Measurements from ENCODE around the gene GRIP2. TPM values are rescaled to one million over a fixed set of nuclear protein-coding genes. Genes with fewer than 3 reads are reported as not detected.

The GRIP2 gene
- total and polyA plus RNA-seq, 12 donors: 0.09 to 2.5 (median 1.1) TPM

DNA sequence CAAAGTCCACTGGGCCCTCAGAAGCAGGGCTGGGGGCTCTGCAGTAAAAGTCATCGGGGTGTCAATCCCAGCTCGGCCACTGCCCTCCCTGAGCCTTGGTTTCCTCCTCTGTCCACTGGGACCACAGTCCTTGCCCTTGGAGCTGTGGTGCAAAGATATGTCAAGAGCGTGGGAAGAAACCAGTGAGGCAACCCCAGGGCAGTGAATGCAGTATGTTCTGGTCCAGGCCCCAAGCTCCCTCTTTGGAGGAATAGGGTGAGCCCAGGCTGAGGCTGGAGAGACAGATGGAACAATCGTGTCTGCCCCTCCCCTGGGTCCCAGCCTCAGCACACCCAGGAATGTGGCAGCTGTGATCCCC is 779 bp downstream of the GRIP2 start:
- DNase-seq: no peak
- Histone ChIP-seq H3K36me3 (replicated peaks in 1 of 2) (no peaks in the 10 kb centered on the region), H3K27me3 (no peaks in the 10 kb centered on the region), H3K27ac (no peak overlapping the region), H3K9me3 (replicated peaks in 1 of 3) (no peaks in the 10 kb centered on the region), H3K4me3 (no peak overlapping the region), H3K4me1 (replicated peaks in 1 of 2) (no peaks in the 10 kb centered on the region)
- intact Hi-C loops (cut with DNase I): no loop called here
- TF ChIP-seq, protein P1, sequence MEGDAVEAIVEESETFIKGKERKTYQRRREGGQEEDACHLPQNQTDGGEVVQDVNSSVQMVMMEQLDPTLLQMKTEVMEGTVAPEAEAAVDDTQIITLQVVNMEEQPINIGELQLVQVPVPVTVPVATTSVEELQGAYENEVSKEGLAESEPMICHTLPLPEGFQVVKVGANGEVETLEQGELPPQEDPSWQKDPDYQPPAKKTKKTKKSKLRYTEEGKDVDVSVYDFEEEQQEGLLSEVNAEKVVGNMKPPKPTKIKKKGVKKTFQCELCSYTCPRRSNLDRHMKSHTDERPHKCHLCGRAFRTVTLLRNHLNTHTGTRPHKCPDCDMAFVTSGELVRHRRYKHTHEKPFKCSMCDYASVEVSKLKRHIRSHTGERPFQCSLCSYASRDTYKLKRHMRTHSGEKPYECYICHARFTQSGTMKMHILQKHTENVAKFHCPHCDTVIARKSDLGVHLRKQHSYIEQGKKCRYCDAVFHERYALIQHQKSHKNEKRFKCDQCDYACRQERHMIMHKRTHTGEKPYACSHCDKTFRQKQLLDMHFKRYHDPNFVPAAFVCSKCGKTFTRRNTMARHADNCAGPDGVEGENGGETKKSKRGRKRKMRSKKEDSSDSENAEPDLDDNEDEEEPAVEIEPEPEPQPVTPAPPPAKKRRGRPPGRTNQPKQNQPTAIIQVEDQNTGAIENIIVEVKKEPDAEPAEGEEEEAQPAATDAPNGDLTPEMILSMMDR (IDR thresholded peaks at IDR 0.05): no peak
- TF ChIP-seq POLR2A (IDR thresholded peaks at IDR 0.05): no peak
- 65 to 91% (median 80%) methylated on average over 2 to 4 of the region's 4 CpGs for WGBS, 4 donors

DNA sequence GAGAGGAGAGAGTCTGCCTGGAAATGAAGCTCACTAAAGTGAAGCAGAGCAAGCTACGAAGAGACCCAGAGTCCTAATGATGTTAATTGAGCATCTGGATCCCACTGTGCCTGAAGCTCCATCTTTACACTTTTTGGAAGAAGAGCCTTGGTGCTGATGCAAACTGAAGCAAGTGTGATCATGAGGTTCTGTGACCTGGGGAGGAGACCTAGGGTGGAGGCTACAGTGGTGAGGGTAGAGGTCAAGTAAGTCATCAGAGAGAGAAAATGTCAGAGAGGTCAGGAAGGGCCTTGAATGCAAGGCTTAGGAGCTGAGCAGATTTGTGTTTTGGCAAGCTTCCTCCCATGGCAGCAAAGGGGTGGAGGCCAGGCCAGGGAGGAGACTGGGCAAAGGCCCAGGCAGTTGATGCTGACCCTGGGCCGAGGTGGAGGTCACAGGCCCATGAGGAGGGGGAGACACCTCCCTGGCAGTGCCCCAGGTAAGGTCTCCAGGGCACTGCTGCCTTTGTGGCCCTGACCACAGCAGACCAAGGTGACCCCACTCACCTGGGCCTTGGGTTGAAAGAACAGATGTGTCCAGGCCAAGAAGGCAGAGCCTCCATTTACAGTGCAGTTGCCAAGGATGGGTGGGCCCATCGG is 1.6 kb downstream of the GRIP2 start:
- Histone ChIP-seq H3K4me3 (no peak overlapping the region), H3K9me3 (replicated peaks in 1 of 3) (no peaks in the 10 kb centered on the region), H3K27ac (no peak overlapping the region), H3K36me3 (replicated peaks in 1 of 2) (no peaks in the 10 kb centered on the region), H3K4me1 (replicated peaks in 1 of 2) (no peaks in the 10 kb centered on the region), H3K27me3 (no peaks in the 10 kb centered on the region)
- 58 to 67% (median 62%) methylated on average over 2 to 3 of the region's 3 CpGs for WGBS, 4 donors
- DNase-seq: peak in 1 of 7 donors; percentile 26
- intact Hi-C loops (cut with DNase I): no loop called here
- TF ChIP-seq, protein P1 (IDR thresholded peaks at IDR 0.05): no peak
- no peak for TF ChIP-seq POLR2A (IDR thresholded peaks at IDR 0.05)

DNA sequence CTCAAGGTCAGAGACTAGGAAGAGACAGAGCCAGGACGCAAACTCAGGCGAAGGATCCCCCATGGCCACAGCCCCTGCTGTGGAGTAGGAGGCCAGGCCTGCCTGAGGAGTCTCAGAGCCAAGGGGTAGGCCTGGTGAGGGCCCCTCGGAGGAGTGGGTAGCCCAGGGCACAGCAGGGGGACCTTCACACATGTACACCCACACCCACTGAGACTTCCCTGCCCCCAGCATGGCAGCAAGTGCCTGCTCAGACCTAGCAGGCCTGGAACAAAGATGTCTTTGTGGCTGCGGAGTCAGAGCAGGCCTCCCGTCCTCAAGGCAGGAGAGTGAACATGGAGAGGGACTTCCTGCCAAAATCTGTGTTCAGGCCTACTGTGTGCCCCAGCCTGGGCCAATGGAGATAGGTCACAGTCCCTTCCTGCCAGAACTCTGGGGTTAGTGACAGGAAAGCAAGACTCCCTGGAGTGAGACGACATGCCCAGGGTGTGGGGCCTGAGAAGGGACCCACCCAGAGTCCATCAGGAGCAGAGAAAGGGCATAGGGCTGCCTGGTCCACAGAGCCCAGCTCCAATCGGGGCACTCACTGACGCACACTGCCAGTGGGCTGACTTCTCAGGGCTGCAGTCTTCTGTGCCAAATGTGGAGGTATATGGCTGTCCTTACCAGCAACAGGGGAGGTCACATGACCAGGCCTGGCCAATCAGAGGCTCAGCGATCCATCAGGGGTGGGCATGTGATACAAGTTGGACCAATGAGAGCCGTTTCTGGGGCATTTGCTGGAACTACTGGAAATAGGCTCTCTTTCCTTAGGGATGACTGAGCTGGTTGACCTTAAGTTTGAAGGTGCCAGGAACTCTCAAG is 2.3 kb downstream of the GRIP2 start:
- no peaks in the 10 kb centered on the region for H3K4me1 ChIP-seq (replicated peaks in 1 of 2)
- H3K27ac ChIP-seq: no peak overlapping the region
- 88 to 92% (median 92%) methylated on average over 6 to 10 of the region's 10 CpGs for WGBS, 4 donors
- no peaks in the 10 kb centered on the region for H3K27me3 ChIP-seq
- no peak overlapping the region for H3K4me3 ChIP-seq
- H3K36me3 ChIP-seq (replicated peaks in 1 of 2): no peaks in the 10 kb centered on the region
- intact Hi-C loops (cut with DNase I): no loop called here
- peak in 3 of 7 donors; percentile 30 to 56 (median 31) for DNase-seq
- TF ChIP-seq, protein P1 (IDR thresholded peaks at IDR 0.05): no peak
- no peak for TF ChIP-seq POLR2A (IDR thresholded peaks at IDR 0.05)
- H3K9me3 ChIP-seq (replicated peaks in 1 of 3): no peaks in the 10 kb centered on the region

DNA sequence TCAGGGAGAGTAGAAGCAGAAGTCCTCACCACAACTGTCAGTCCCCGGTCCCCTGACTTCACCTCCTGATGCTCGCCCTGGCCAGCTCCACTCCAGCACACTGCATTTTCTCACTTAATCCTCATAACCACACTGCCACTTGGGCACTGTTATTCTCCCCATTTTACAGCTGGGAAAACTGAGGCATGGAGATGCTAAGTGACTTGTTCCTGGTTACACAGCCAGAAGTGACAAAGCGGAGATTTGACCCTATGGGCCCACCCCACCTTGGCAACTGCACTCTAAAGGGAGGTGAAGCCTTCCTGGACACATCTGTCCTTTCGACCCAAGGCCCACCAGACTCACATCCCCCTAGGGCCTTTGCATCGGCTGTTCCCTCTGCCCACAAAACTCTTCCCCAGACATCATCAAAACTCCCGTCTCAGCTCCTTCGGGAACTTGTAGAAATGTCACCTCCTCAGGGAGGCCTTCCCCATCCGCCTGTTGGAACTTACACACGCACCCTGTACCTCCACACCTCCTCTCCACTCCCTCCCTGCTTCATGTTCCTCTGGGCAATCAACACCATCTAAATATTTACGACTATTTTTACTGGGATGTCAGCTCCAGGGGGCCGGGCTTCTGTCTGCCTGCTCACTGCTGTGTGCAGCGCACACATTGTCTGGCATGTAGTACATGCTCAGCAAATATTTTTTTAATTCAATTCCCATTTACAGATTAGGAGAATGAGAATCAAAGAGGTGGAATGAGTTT is 3.1 kb downstream of the GRIP2 start:
- intact Hi-C loops (cut with DNase I): no loop called here
- DNase-seq: no peak

More for the DNA sequence above, 3.1 kb downstream of the GRIP2 start:
- 92 to 96% (median 94%) methylated on average over 12 of the region's 12 CpGs for WGBS, 4 donors
- no peaks in the 10 kb centered on the region for H3K9me3 ChIP-seq (replicated peaks in 1 of 3)
- no peak overlapping the region for H3K27ac ChIP-seq
- no peak overlapping the region for H3K4me3 ChIP-seq
- no peaks in the 10 kb centered on the region for H3K4me1 ChIP-seq (replicated peaks in 1 of 2)
- H3K36me3 ChIP-seq (replicated peaks in 1 of 2): no peaks in the 10 kb centered on the region
- no peak for TF ChIP-seq POLR2A (IDR thresholded peaks at IDR 0.05)
- TF ChIP-seq, protein P1 (IDR thresholded peaks at IDR 0.05): no peak
- no peaks in the 10 kb centered on the region for H3K27me3 ChIP-seq
